Measurements from ENCODE around the gene CCDC175. TPM values are rescaled to one million over a fixed set of nuclear protein-coding genes. Genes with fewer than 3 reads are reported as not detected.

CCDC175 gene
- total and polyA plus RNA-seq, 2 donors (not counting 3 experiments of a cell fraction or from before 2014, with no cell fraction given) = not detected

- no peaks in the 10 kb centered on the region for H3K9me3 ChIP-seq (replicated peaks; ENCODE audit: control insufficient read depth, insufficient read depth, low read length)
- POLR2A ChIA-PET = no interaction called here
- H3K4me2 ChIP-seq (ENCODE audit: insufficient read depth, low read length) = no peak overlapping the region
- intact Hi-C loops (cut with micrococcal nuclease) = no loop called here
- TF ChIP-seq POLR2A (IDR thresholded peaks at IDR 0.05; ENCODE audit: low read depth, low read length) (no peak), CTCF (IDR thresholded peaks at IDR 0.05; ENCODE audit: extremely low read depth in 1 of 2, insufficient read depth in 1 of 2, low read depth in 1 of 2, low read length in 2 of 2) (no peak), MYC (IDR thresholded peaks at IDR 0.05; ENCODE audit: low read depth, low read length) (no peak), POLR2AphosphoS5 (IDR thresholded peaks at IDR 0.05; ENCODE audit: insufficient read depth, low read depth, low read length) (no peak), FOS (IDR thresholded peaks at IDR 0.05; ENCODE audit: borderline replicate concordance, insufficient read depth, low read length) (no peak), MAX (IDR thresholded peaks at IDR 0.05; ENCODE audit: insufficient read depth, insufficient read length) (no peak), GATA2 (IDR thresholded peaks at IDR 0.05; ENCODE audit: insufficient read depth, insufficient read length, low read depth, low read length) (no peak), EZH2 (IDR thresholded peaks at IDR 0.05; ENCODE audit: borderline replicate concordance, low read depth, low read length, severe bottlenecking) (no peak), JUN (IDR thresholded peaks at IDR 0.05; ENCODE audit: borderline replicate concordance, insufficient read depth, insufficient read length, low read depth) (no peak)
- CTCF ChIA-PET = interaction anchor here (1.2 kb wide), 1 partner anchor 226 kb away, joined by 3 read pairs; no protein-coding TSS in a partner anchor
- no peaks in the 10 kb centered on the region for H3K9me1 ChIP-seq (replicated peaks; ENCODE audit: control insufficient read depth, extremely low read depth, insufficient read depth, low read length)
- H2AFZ ChIP-seq (ENCODE audit: low read depth, low read length) = no peak overlapping the region
- no peak overlapping the region for H3K9ac ChIP-seq (replicated peaks; ENCODE audit: extremely low read depth, insufficient read depth, low read length)
- dilution Hi-C loops (cut with MboI; ENCODE audit: extremely low pct_ligation_motif_present, low sequenced_read_pairs) = no loop called here
- no peaks in the 10 kb centered on the region for H4K20me1 ChIP-seq (replicated peaks; ENCODE audit: control insufficient read depth, extremely low read depth, insufficient read depth, low read length)
- FAIRE-seq = peak; percentile 12
- H3K36me3 ChIP-seq (ENCODE audit: control insufficient read depth in 2 of 2, extremely low read depth in 1 of 2, insufficient read depth in 2 of 2, low read length in 2 of 2) = no peaks in the 10 kb centered on the region
- no peaks in the 10 kb centered on the region for H3K79me2 ChIP-seq (ENCODE audit: control insufficient read depth, insufficient read depth, low read length)
- peaks cover 5% of the 10 kb centered on the region for H3K4me1 ChIP-seq (ENCODE audit: control insufficient read depth, extremely low read depth, insufficient read depth, low read length)
- no TSS peak for BruUV-seq (replicated peaks)
- no peaks in the 10 kb centered on the region for H3K27me3 ChIP-seq (ENCODE audit: control insufficient read depth in 2 of 2, insufficient read depth in 2 of 2, low read length in 2 of 2)
- DNase-seq (ENCODE audit: low read depth, low spot score) = no peak
- H3K4me3 ChIP-seq (replicated peaks in 1 of 3; ENCODE audit: insufficient read depth in 1 of 3, low read depth in 1 of 3, low read length in 3 of 3) = no peak overlapping the region
- H3K27ac ChIP-seq (ENCODE audit: insufficient read depth, low read depth, low read length) = no peak overlapping the region
Measured at GRCh38 chr14:59461891-59462290, 114.7 kb downstream of the CCDC175 start.

Data from endothelial cell of umbilical vein (primary cell).